Measurements from ENCODE around the gene CHRDL1.

CHRDL1 gene

DNA sequence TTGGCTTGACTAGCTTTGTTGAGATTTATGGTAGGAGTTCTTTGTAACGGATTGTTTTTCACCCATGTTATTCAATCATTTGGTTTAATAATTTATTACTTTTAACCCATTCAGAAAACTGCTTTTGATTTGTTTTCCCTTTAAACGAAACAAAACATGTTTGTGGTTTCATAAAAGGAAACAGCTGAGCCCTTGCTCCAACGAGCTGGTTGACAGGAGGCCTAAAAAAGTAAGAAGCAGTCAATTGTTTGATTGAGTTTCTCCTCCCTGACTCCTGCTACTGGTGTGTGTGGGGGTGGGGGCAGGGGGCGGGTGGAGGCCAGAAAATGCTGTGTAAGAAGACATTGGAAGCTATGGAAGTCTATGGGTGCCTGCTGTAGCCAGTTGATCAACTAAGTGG, 102.8 kb downstream of the CHRDL1 start:
- Histone ChIP-seq H3K36me3 (ENCODE audit: insufficient read depth, low read length) (no peaks in the 10 kb centered on the region), H3K9ac (ENCODE audit: insufficient read length) (no peak overlapping the region), H3K27ac (no peak overlapping the region), H3K4me3 (no peak overlapping the region), H3K9me3 (ENCODE audit: low read depth, low read length) (no peaks in the 10 kb centered on the region)
- DNase-seq (ENCODE audit: low read depth, low spot score) = no peak
- no peak for TF ChIP-seq EZH2 (IDR thresholded peaks at IDR 0.05)
- TF ChIP-seq FOXP2 (optimal IDR thresholded peaks at IDR 0.05; ENCODE audit: control extremely low read depth, extremely low read length, insufficient read depth) = no peak
- no peak for TF ChIP-seq POLR2AphosphoS5 (IDR thresholded peaks at IDR 0.05; ENCODE audit: borderline replicate concordance, low read depth, low read length)

DNA sequence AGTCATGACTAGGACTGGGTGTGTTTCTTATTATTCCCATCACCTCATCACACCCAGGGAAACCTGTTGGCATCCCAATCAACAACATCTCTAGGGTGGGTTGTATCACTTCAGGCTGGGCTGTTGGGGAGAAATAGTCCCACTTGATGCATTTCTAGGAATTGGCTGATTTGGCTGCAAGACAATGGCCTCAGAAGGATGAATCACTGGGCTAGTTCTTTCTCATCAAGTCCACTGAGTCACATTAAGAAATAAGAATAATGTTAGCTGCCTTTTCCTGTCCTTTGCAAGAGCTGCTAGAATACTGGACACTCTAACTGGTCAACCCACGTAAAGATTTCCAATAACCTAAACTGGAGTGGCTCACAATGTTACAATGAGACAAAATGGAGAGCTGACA, 104.2 kb downstream of the CHRDL1 start:
- H3K9me3 ChIP-seq (ENCODE audit: low read depth, low read length) = no peaks in the 10 kb centered on the region
- no peak overlapping the region for H3K4me3 ChIP-seq
- H3K9ac ChIP-seq (ENCODE audit: insufficient read length) = no peak overlapping the region
- TF ChIP-seq EZH2 (IDR thresholded peaks at IDR 0.05) (no peak), FOXP2 (optimal IDR thresholded peaks at IDR 0.05; ENCODE audit: control extremely low read depth, extremely low read length, insufficient read depth) (no peak), POLR2AphosphoS5 (IDR thresholded peaks at IDR 0.05; ENCODE audit: borderline replicate concordance, low read depth, low read length) (no peak)
- no peak for DNase-seq (ENCODE audit: low read depth, low spot score)
- no peak overlapping the region for H3K27ac ChIP-seq
- no peaks in the 10 kb centered on the region for H3K36me3 ChIP-seq (ENCODE audit: insufficient read depth, low read length)

DNA sequence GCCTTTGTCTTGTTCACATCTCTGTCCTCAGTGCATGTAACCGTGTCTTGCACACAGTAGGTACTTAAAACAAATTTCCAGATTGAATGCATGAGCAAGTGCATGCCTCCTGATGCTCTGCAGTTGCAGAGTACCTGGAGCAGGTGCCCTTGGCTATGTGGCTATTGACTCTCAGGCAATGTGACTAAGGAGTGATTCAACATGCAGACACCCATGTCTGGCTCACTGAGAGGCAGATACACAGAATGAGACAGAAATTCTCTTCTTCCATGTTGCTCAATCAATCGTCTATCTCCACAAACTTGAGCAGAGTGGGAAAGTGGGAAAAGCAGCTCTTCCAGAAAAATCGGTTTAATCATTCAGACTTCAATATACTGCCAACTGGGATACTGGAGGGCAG, 111.0 kb downstream of the CHRDL1 start:
- Histone ChIP-seq H3K27ac (no peak overlapping the region), H3K9me3 (ENCODE audit: low read depth, low read length) (no peaks in the 10 kb centered on the region), H3K9ac (ENCODE audit: insufficient read length) (no peak overlapping the region), H3K4me3 (no peak overlapping the region), H3K36me3 (ENCODE audit: insufficient read depth, low read length) (no peaks in the 10 kb centered on the region)
- no peak for TF ChIP-seq FOXP2 (optimal IDR thresholded peaks at IDR 0.05; ENCODE audit: control extremely low read depth, extremely low read length, insufficient read depth)
- DNase-seq (ENCODE audit: low read depth, low spot score) = no peak

- DNase-seq (ENCODE audit: low read depth, low spot score) = no peak
- Histone ChIP-seq H3K27ac (no peak overlapping the region), H3K4me3 (no peak overlapping the region), H3K9ac (ENCODE audit: insufficient read length) (no peak overlapping the region), H3K36me3 (ENCODE audit: insufficient read depth, low read length) (no peaks in the 10 kb centered on the region), H3K9me3 (ENCODE audit: low read depth, low read length) (no peaks in the 10 kb centered on the region)
- TF ChIP-seq FOXP2 (optimal IDR thresholded peaks at IDR 0.05; ENCODE audit: control extremely low read depth, extremely low read length, insufficient read depth) (no peak), EZH2 (IDR thresholded peaks at IDR 0.05) (no peak), POLR2AphosphoS5 (IDR thresholded peaks at IDR 0.05; ENCODE audit: borderline replicate concordance, low read depth, low read length) (no peak)
These were observed 111.7 kb downstream of the CHRDL1 start for GRCh38 chrX:110683925-110684324.

GRCh38 chrX:110678591-110678990, 117.0 kb downstream of the CHRDL1 start:
- H3K4me3 ChIP-seq = no peak overlapping the region
- TF ChIP-seq FOXP2 (optimal IDR thresholded peaks at IDR 0.05; ENCODE audit: control extremely low read depth, extremely low read length, insufficient read depth) = no peak
- no peak for TF ChIP-seq POLR2AphosphoS5 (IDR thresholded peaks at IDR 0.05; ENCODE audit: borderline replicate concordance, low read depth, low read length)
- no peak for TF ChIP-seq EZH2 (IDR thresholded peaks at IDR 0.05)
- H3K9ac ChIP-seq (ENCODE audit: insufficient read length) = no peak overlapping the region

GRCh38 chrX:110675886-110676285, 119.7 kb downstream of the CHRDL1 start:
- Histone ChIP-seq H3K36me3 (ENCODE audit: insufficient read depth, low read length) (no peaks in the 10 kb centered on the region), H3K27ac (no peak overlapping the region), H3K9ac (ENCODE audit: insufficient read length) (no peak overlapping the region), H3K4me3 (no peak overlapping the region), H3K9me3 (ENCODE audit: low read depth, low read length) (no peaks in the 10 kb centered on the region)
- no peak for DNase-seq (ENCODE audit: low read depth, low spot score)
- TF ChIP-seq FOXP2 (optimal IDR thresholded peaks at IDR 0.05; ENCODE audit: control extremely low read depth, extremely low read length, insufficient read depth) (no peak), POLR2AphosphoS5 (IDR thresholded peaks at IDR 0.05; ENCODE audit: borderline replicate concordance, low read depth, low read length) (no peak), EZH2 (IDR thresholded peaks at IDR 0.05) (no peak)

More at GRCh38 chrX:110678591-110678990, 117.0 kb downstream of the CHRDL1 start:
- Histone ChIP-seq H3K36me3 (ENCODE audit: insufficient read depth, low read length) (no peaks in the 10 kb centered on the region), H3K9me3 (ENCODE audit: low read depth, low read length) (no peaks in the 10 kb centered on the region), H3K27ac (no peak overlapping the region)
- no peak for DNase-seq (ENCODE audit: low read depth, low spot score)

- TF ChIP-seq POLR2AphosphoS5 (IDR thresholded peaks at IDR 0.05; ENCODE audit: borderline replicate concordance, low read depth, low read length) = no peak
- no peak for TF ChIP-seq FOXP2 (optimal IDR thresholded peaks at IDR 0.05; ENCODE audit: control extremely low read depth, extremely low read length, insufficient read depth)
- no peak for TF ChIP-seq EZH2 (IDR thresholded peaks at IDR 0.05)
- DNase-seq (ENCODE audit: low read depth, low spot score) = no peak
- Histone ChIP-seq H3K36me3 (ENCODE audit: insufficient read depth, low read length) (no peaks in the 10 kb centered on the region), H3K9ac (ENCODE audit: insufficient read length) (no peak overlapping the region), H3K4me3 (no peak overlapping the region), H3K27ac (no peak overlapping the region), H3K9me3 (ENCODE audit: low read depth, low read length) (no peaks in the 10 kb centered on the region)
These were observed 124.4 kb downstream of the CHRDL1 start for GRCh38 chrX:110671068-110671803.

DNA sequence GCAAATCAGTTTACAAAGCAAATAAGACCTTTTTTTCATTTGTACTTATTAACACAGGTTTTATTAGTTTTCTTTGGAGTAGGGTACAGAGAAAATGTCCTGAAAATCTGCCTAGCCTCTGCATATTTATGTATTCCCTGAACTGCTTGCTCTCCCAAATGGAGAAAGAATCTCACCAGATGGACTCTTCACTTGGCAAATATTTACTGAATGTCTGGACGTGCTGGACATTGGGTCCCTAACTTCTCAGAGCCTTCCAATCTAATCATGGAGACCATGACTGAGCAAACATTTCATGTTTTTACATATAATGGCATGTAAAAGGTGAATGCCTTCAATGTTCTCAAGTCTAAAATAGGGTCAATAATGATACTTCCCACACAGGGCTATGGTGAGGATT, 126.0 kb downstream of the CHRDL1 start:
- no peak for DNase-seq (ENCODE audit: low read depth, low spot score)
- TF ChIP-seq FOXP2 (optimal IDR thresholded peaks at IDR 0.05; ENCODE audit: control extremely low read depth, extremely low read length, insufficient read depth) (no peak), POLR2AphosphoS5 (IDR thresholded peaks at IDR 0.05; ENCODE audit: borderline replicate concordance, low read depth, low read length) (no peak), EZH2 (IDR thresholded peaks at IDR 0.05) (no peak)
- Histone ChIP-seq H3K27ac (no peak overlapping the region), H3K36me3 (ENCODE audit: insufficient read depth, low read length) (no peaks in the 10 kb centered on the region), H3K4me3 (no peak overlapping the region), H3K9me3 (ENCODE audit: low read depth, low read length) (no peaks in the 10 kb centered on the region), H3K9ac (ENCODE audit: insufficient read length) (no peak overlapping the region)

DNA sequence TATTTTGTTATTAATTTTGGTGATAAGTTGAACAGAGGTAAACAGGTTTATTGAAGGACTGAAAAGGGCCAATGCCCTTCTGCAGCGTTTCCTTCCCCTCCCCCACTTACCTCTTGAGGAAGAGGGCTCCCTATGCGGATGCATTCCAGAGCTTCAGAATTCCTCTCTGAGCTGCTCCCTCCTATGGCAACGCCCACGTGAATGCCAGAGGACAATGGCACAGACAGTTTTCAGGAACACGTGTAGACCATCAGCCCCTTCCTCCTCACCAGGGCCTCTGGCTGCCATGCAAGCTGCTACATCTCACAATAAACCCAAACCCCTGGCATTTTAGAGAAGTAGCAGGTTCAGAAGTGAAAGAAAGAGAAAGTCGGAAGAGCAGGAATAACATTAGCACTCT, 127.9 kb downstream of the CHRDL1 start:
- H3K9ac ChIP-seq (ENCODE audit: insufficient read length) = no peak overlapping the region
- H3K27ac ChIP-seq = no peak overlapping the region

More for the DNA sequence above, 127.9 kb downstream of the CHRDL1 start:
- no peaks in the 10 kb centered on the region for H3K9me3 ChIP-seq (ENCODE audit: low read depth, low read length)
- no peak for DNase-seq (ENCODE audit: low read depth, low spot score)
- no peak overlapping the region for H3K4me3 ChIP-seq
- TF ChIP-seq EZH2 (IDR thresholded peaks at IDR 0.05) (no peak), POLR2AphosphoS5 (IDR thresholded peaks at IDR 0.05; ENCODE audit: borderline replicate concordance, low read depth, low read length) (no peak), FOXP2 (optimal IDR thresholded peaks at IDR 0.05; ENCODE audit: control extremely low read depth, extremely low read length, insufficient read depth) (no peak)
- H3K36me3 ChIP-seq (ENCODE audit: insufficient read depth, low read length) = no peaks in the 10 kb centered on the region
